HUES64 (cell line): ENCODE data around the gene ROR1.
"Not testable (repeated sequence)": the region's sequence is repeated elsewhere in the genome, so short reads cannot be mapped to it uniquely, and the experiment has no call there.

ENCODE experiments used
- H3K27ac ChIP-seq: 2 replicates; pipeline ENCODE4 v1.7.0; 2013; ENCODE audit warnings: low read depth, low read length, inconsistent platforms
- H3K27me3 ChIP-seq: 2 replicates; pipeline ENCODE4 v1.6.1; 2013; ENCODE audit warnings: mild to moderate bottlenecking, low read length; ENCODE audit not compliant: insufficient read depth
- H3K36me3 ChIP-seq: 2 replicates; pipeline ENCODE4 v1.6.1; 2013; ENCODE audit warnings: mild to moderate bottlenecking, low read length; ENCODE audit not compliant: insufficient read depth
- H3K4me1 ChIP-seq: 2 replicates; pipeline ENCODE4 v1.6.1; 2013; ENCODE audit warnings: mild to moderate bottlenecking, low read length, moderate library complexity; ENCODE audit not compliant: insufficient read depth
- H3K4me3 ChIP-seq: 2 replicates; pipeline ENCODE4 v1.5.1; 2013; ENCODE audit warnings: mild to moderate bottlenecking, low read length, moderate library complexity
- H3K9ac ChIP-seq: 2 replicates; pipeline ENCODE4 v1.6.1; 2013; ENCODE audit warnings: mild to moderate bottlenecking, low read depth, low read length
- H3K9me3 ChIP-seq: 2 replicates; pipeline ENCODE4 v1.6.1; 2013; ENCODE audit warnings: low read depth, low read length; ENCODE audit not compliant: insufficient read depth
- WGBS: fragments of 150-250, 120-280 bp; methylation state at CpG from one replicate; pipeline ENCODE4 v1.1.7; 2013; ENCODE audit warnings: missing lambda C conversion rate; 5-methylcytosine and 5-hydroxymethylcytosine counted together

Gene ROR1

GRCh38 chr1:64223329-64224151 is 449.7 kb downstream of the ROR1 start:
- no peaks in the 10 kb centered on the region for H3K36me3 ChIP-seq
- H3K27me3 ChIP-seq: no peaks in the 10 kb centered on the region
- no peak overlapping the region for H3K27ac ChIP-seq
- 88% methylated on average over 7 of the region's 7 CpGs for WGBS
- H3K4me1 ChIP-seq: no peaks in the 10 kb centered on the region
- no peak overlapping the region for H3K4me3 ChIP-seq
- no peak overlapping the region for H3K9ac ChIP-seq
- no peaks in the 10 kb centered on the region for H3K9me3 ChIP-seq

GRCh38 chr1:64224236-64224635 is 450.4 kb downstream of the ROR1 start:
- not testable (repeated sequence) for H3K9me3 ChIP-seq, H3K27ac ChIP-seq, H3K9ac ChIP-seq, H3K36me3 ChIP-seq, H3K4me1 ChIP-seq, H3K27me3 ChIP-seq, H3K4me3 ChIP-seq
- WGBS: 95% methylated on average over 7 of the region's 7 CpGs

DNA sequence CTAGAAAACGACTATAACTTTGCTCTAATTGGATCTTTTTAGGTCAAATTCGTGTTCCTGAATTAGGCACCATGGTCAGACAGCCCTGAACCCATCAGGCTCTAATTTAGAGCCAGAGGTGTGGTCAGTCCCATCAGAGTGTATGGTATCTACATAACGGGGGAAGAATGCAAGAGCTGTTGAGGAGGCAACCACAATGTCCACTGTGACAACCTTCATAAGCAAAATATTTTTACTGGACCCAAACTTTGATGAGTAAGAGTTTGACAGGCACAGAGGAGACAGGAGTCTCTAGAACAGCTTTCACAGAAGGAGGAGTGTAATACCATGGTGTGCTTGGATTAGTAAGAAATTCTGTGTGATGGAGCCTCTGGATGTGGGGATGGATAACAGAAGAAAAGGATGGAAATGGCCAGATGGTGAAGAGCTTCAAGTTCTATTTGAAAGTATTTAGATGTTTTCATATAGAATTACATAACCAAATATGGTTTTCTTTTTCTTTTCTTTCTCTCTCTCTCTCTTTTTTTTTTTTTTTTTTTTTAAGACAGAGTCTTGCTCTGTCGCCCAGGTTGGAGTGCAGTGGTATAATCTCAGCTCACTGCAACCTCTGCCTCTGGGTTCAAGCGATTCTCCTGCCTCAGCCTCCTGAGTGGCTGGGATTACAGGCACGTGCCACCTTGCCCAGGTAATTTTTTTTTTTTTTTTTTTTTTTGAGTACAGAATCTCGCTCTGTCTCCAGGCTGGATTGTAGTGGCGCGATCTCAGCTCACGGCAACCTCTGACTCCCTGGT is 454.5 kb downstream of the ROR1 start:
- H3K9me3 ChIP-seq: no peaks in the 10 kb centered on the region
- no peak overlapping the region for H3K27ac ChIP-seq
- H3K4me1 ChIP-seq: peaks cover 10% of the 10 kb centered on the region
- H3K9ac ChIP-seq: no peak overlapping the region
- H3K36me3 ChIP-seq: no peaks in the 10 kb centered on the region
- no peaks in the 10 kb centered on the region for H3K27me3 ChIP-seq
- H3K4me3 ChIP-seq: no peak overlapping the region
- WGBS: 89% methylated on average over 10 of the region's 10 CpGs

- no peak overlapping the region for H3K9ac ChIP-seq
- peaks cover 10% of the 10 kb centered on the region for H3K4me1 ChIP-seq
- no peak overlapping the region for H3K27ac ChIP-seq
- H3K9me3 ChIP-seq: no peaks in the 10 kb centered on the region
- no peaks in the 10 kb centered on the region for H3K36me3 ChIP-seq
- H3K27me3 ChIP-seq: no peaks in the 10 kb centered on the region
- no peak overlapping the region for H3K4me3 ChIP-seq
- WGBS: 83% methylated on average over 3 of the region's 3 CpGs
These were observed 455.5 kb downstream of the ROR1 start for GRCh38 chr1:64229307-64229706.
